ENCODE measurements around the gene ROR2.

- no peak for TF ChIP-seq SP1 (IDR thresholded peaks at IDR 0.05)
- no peak for TF ChIP-seq NFRKB (IDR thresholded peaks at IDR 0.05)
- TF ChIP-seq ELF4 (IDR thresholded peaks at IDR 0.05), result no peak
- TF ChIP-seq TARDBP (IDR thresholded peaks at IDR 0.05), result no peak
- TF ChIP-seq ARNT (IDR thresholded peaks at IDR 0.05), result no peak
- no peak for TF ChIP-seq PKNOX1 (IDR thresholded peaks at IDR 0.05)
- TF ChIP-seq BHLHE40 (IDR thresholded peaks at IDR 0.05; ENCODE audit: borderline replicate concordance), result no peak
- TF ChIP-seq FOXA1 (IDR thresholded peaks at IDR 0.05), result no peak
- no peak for TF ChIP-seq L3MBTL2 (conservative IDR thresholded peaks at IDR 0.05)
- TF ChIP-seq SUZ12 (IDR thresholded peaks at IDR 0.05), result no peak
- TF ChIP-seq ZNF384 (IDR thresholded peaks at IDR 0.05), result 0 out of 2 replicates have a peak, but pooled peaks have one; percentile 36
These were observed 244.6 kb downstream of the ROR2 start for GRCh38 chr9:91705386-91705785.

Measured in HEK293T (cell line).